ENCODE measurements around the gene CAMKMT. TPM values are rescaled to one million over a fixed set of nuclear protein-coding genes. Genes with fewer than 3 reads are reported as not detected.

Gene CAMKMT
- total and polyA plus RNA-seq, 2 donors (not counting 1 experiment from before 2014, with no cell fraction given), result 6.2 to 23.3 TPM

- H3K9me3 Mint-ChIP-seq (ENCODE audit: insufficient read depth), result no peaks in the 10 kb centered on the region
- WGBS (ENCODE audit: insufficient coverage), result 97% methylated on average over 8 of the region's 8 CpGs
Observed at GRCh38 chr2:44767691-44768090, 405.9 kb downstream of the CAMKMT start.

More at GRCh38 chr2:44767691-44768090, 405.9 kb downstream of the CAMKMT start:
- H3K27me3 ChIP-seq (replicated peaks in 1 of 4; ENCODE audit: control extremely low read depth in 1 of 4, control insufficient read depth in 3 of 4, insufficient read depth in 4 of 4, low read length in 3 of 4), result peaks cover 0 to 17% (median 10%) of the 10 kb centered on the region in 4 experiments
- H3K4me2 ChIP-seq (replicated peaks; ENCODE audit: low read depth, low read length, poor library complexity, severe bottlenecking), result no peak overlapping the region
- no peak overlapping the region for H2AFZ ChIP-seq (ENCODE audit: insufficient read depth, low read depth, low read length, poor library complexity, severe bottlenecking)
- peaks cover 35% of the 10 kb centered on the region for H3K27me3 Mint-ChIP-seq
- H3K4me3 ChIP-seq (ENCODE audit: control extremely low read depth in 1 of 5, extremely low read depth in 1 of 5, insufficient read depth in 1 of 5, low read depth in 2 of 5, low read length in 4 of 5), result no peak overlapping the region
- H3K36me3 ChIP-seq (replicated peaks in 1 of 2; ENCODE audit: control extremely low read depth in 1 of 2, control insufficient read depth in 1 of 2, extremely low read depth in 1 of 2, insufficient read depth in 2 of 2, low read length in 1 of 2), result no peaks in the 10 kb centered on the region
- H4K20me1 ChIP-seq (ENCODE audit: control insufficient read depth, insufficient read depth, low read length, poor library complexity, severe bottlenecking), result no peaks in the 10 kb centered on the region
- H3K4me1 Mint-ChIP-seq, result peaks cover 11% of the 10 kb centered on the region
- H3K79me2 ChIP-seq (ENCODE audit: control insufficient read depth, insufficient read depth, low read length), result no peaks in the 10 kb centered on the region
- CTCF ChIA-PET, result interaction anchor here (1.3 to 1.4 kb wide), 2 partner anchors 188 to 288 kb away, joined by 4 to 5 read pairs; no protein-coding TSS in a partner anchor
- H3K27ac ChIP-seq (ENCODE audit: low read length in 2 of 2), result no peak overlapping the region
- POLR2A ChIA-PET, result no interaction called here
- H3K4me3 Mint-ChIP-seq, result no peak overlapping the region
- H3K9me3 ChIP-seq (ENCODE audit: control extremely low read depth in 1 of 3, control insufficient read depth in 2 of 3, insufficient read depth in 1 of 3, low read length in 2 of 3), result no peaks in the 10 kb centered on the region
- H3K27ac Mint-ChIP-seq, result no peak overlapping the region
- TF ChIP-seq CTCF (IDR thresholded peaks at IDR 0.05) (no peak), EZH2 (IDR thresholded peaks at IDR 0.05; ENCODE audit: borderline replicate concordance, insufficient read depth, low read depth, low read length, poor library complexity, severe bottlenecking) (no peak)
- no peak overlapping the region for H3K9ac ChIP-seq (ENCODE audit: low read length)
- DNase-seq (no peak), ATAC-seq (ENCODE audit: low read depth) (no peak)
- peaks cover 2 to 9% of the 10 kb centered on the region in 2 donors for H3K4me1 ChIP-seq (ENCODE audit: control insufficient read depth in 2 of 2, insufficient read depth in 2 of 2, low read length in 2 of 2)
- intact Hi-C loops (cut with micrococcal nuclease), result no loop called here

All from B cell (primary cell).